ENCODE results near the gene TACC2.

The TACC2 gene

DNA sequence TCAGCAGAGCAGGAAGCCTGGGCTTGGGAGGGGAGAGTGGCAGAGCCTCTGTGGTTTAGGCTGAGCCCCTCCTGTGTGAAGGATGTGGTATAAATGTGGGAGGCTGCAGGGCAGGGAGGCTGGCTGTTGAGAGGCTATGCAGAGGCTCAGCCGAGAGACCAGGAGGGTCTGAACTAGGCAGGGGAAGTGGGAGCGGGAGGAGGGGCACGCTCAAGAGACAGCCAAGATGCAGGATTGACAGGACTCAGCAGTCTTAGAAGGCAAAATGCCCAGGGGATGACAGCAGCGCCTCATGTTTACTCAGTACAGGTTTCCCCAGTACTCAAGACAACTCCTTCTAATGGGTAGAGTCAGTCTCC is 306.5 kb downstream of the TACC2 start:
- DNase-seq (ENCODE audit: low spot score): no peak

GRCh38 chr10:122296363-122297120 is 307.6 kb downstream of the TACC2 start:
- no peak for DNase-seq (ENCODE audit: low spot score)

DNA sequence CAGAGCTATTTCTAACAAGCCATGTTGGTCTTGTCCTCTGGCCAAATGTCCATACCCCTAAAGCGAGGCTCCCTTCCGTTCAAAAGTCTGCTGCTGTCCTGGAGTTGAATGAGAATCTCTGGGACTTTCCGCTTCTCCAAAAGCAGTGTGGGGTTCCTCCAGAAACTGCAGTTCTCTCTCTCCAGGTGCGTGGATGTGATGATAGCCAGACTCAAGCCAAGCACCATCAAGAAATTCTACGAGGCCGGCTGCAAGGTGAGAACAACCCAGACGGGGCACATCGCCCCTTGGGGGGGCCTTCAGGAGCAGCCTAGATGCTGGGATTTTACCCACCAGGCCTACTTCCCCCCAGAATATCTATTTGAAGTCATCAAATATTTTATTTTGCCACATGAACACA is 308.6 kb downstream of the TACC2 start:
- no peak for DNase-seq (ENCODE audit: low spot score)

DNA sequence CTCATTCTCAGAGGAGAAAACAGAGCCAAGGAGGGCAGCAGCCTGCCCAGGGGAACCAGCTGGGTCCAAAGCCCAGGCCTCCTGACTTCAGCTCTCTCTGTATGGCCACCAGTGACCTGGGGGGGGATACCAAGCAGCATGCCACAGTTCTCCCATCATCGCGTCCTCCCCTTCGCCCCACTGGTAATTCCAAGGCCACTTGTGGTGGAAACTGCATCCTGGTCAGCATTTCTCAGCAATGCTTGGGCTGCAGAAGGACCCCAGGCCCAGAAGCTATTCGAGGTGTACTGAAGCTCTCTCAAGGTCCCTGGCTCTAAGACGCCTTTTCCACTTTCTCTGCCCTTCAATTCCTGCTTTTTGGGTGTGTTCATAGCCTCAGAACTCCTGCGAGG is 309.2 kb downstream of the TACC2 start:
- DNase-seq (ENCODE audit: low spot score): no peak

DNA sequence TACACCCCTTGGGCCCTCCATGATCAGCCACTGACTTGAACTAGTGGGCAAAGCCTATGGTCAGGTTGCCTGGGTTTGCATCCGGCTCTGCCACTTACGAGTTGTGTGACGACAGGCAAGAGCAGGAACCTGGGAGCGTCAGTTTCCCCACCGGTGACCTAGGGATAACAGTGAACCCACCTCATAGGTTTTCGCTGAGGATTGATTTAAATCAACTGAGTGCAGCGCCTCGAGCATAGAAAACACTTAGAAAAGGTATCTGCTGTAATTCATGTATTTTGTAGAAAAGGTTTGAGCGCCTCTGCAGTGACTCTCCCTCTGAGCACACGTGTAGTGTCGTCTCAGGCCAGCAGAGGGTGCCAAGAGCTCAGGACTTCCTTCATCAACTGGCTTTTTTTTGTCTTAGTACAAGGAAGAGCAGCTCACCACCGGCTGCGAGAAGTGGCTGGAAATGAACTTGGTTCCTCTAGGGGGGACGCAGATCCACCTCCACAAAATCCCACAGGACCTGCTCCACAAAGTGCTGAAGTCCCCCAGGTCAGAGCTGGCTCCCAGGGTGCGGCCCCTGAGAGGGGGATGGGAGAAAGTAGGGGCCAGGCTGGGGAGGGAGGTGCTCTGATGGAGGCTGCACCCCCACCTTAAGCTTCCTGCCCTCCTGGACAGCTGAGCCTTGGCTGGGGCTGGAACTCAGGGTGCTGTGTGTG is 309.8 kb downstream of the TACC2 start:
- DNase-seq (ENCODE audit: low spot score): peak; percentile 91

DNA sequence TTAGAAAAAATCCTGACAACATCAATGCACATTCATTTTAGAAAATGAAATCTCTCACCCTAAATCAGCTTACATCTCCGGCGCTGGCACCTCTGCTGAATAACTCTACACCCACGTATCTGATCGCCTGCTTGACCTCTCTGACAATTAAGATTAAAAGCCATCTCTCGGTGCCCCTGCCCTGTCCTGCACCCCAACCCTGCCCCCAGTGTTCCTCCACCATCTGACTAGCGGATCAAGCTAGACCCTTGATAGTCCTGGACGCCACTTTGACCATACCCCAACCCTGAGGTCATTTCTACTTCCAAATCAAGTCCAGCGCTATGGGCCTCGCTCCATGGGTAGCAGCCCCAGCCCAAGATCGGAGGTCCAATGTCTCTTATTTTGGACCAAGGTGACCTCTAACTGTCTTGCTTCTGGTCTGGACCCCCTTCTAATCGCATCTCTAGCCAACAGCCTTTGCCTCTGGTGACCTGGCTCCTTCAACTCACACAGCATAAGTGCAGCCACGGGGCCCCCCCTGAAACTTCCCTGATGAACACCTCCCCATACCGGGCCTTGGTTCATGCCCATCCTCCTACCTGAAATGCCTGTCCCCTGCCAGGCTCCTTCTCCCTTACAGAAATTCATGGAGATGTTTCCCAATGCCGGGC is 310.6 kb downstream of the TACC2 start:
- DNase-seq (ENCODE audit: low spot score): no peak

GRCh38 chr10:122301055-122301810 is 312.3 kb downstream of the TACC2 start:
- DNase-seq (ENCODE audit: low spot score): no peak

DNA sequence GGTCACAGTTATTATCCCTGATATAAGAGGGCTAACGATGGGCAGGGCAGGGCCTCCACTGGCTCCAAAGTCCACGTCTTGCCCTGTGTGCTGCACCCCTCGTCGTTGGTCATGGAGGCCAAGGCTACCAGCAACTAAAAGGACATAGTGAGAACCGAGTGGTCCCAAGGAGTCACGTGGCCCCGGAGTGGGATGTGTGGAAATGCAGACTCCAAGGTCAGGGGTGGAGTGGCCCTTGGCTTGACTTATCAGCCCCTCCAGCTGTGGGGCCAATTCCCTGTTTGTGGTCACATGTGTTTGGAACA is 312.8 kb downstream of the TACC2 start:
- DNase-seq (ENCODE audit: low spot score): no peak

- DNase-seq (ENCODE audit: low spot score): no peak
Measured at GRCh38 chr10:122302315-122302714, 313.4 kb downstream of the TACC2 start.

GRCh38 chr10:122303271-122304053 is 314.5 kb downstream of the TACC2 start:
- peak; percentile 76 for DNase-seq (ENCODE audit: low spot score)

Measured in Ammon's horn (tissue), 1 donor.